SK-N-SH treated with all-trans-retinoic acid at 6 μM for 48 hours (cell line): Measurements from ENCODE around the gene PUM1.
A peak's percentile ranks its signal among the peaks of the same experiment; 100 is the strongest.
"Not testable (repeated sequence)": the region's sequence is repeated elsewhere in the genome, so short reads cannot be mapped to it uniquely, and the experiment has no call there.

Experiments used
- ATAC-seq: fragments of 200-7000 bp; cut with Tn5 transposase; 3 replicates; pipeline ENCODE4 v1.9.1; 2020; ENCODE audit warnings: mild to moderate bottlenecking, moderate library complexity
- ARNTL ChIP-seq: fragments of 450-650 bp; formaldehyde crosslinking; IDR thresholded peaks from 2 replicates; pipeline ENCODE4 v1.5.0; 2020; ENCODE audit warnings: low read depth, mild to moderate bottlenecking, moderate library complexity, borderline replicate concordance
- CREB5 ChIP-seq: fragments of 250-450 bp; sonication (Bioruptor Pico); IDR thresholded peaks from 2 replicates; pipeline ENCODE4 v1.5.1; 2020; ENCODE audit warnings: low read depth, mild to moderate bottlenecking, moderate library complexity
- CSDC2 ChIP-seq: fragments of 250-450 bp; sonication (Bioruptor Pico); IDR thresholded peaks from 2 replicates; pipeline ENCODE4 v1.5.0; 2020; ENCODE audit warnings: mild to moderate bottlenecking, moderate library complexity
- ESRRG ChIP-seq: fragments of 250-450 bp; sonication (Bioruptor Pico); IDR thresholded peaks from 2 replicates; pipeline ENCODE4 v1.6.1; 2021; ENCODE audit warnings: mild to moderate bottlenecking
- GLIS3 ChIP-seq: fragments of 250-450 bp; sonication (Bioruptor Pico); IDR thresholded peaks from 2 replicates; pipeline ENCODE4 v1.5.0; 2020; ENCODE audit warnings: mild to moderate bottlenecking, moderate library complexity
- ISL1 ChIP-seq: fragments of 250-450 bp; sonication (Bioruptor Pico); IDR thresholded peaks from 2 replicates; pipeline ENCODE4 v2.1.2; 2022; ENCODE audit warnings: mild to moderate bottlenecking, moderate library complexity
- OSR1 ChIP-seq: fragments of 250-450 bp; sonication (Bioruptor Pico); IDR thresholded peaks from 2 replicates; pipeline ENCODE4 v1.8.0; 2022; ENCODE audit warnings: moderate library complexity, mild to moderate bottlenecking, inconsistent platforms
- PATZ1 ChIP-seq: fragments of 250-450 bp; sonication (Bioruptor Pico); IDR thresholded peaks from 2 replicates; pipeline ENCODE4 v1.8.0; 2020; ENCODE audit warnings: mild to moderate bottlenecking, moderate library complexity, borderline replicate concordance
- POU6F1 ChIP-seq: fragments of 250-450 bp; sonication (Bioruptor Pico); IDR thresholded peaks from 2 replicates; pipeline ENCODE4 v1.8.0; 2021; ENCODE audit warnings: low read depth, mild to moderate bottlenecking, moderate library complexity, borderline replicate concordance
- PPARA ChIP-seq: fragments of 250-450 bp; sonication (Bioruptor Pico); IDR thresholded peaks from 2 replicates; pipeline ENCODE4 v1.5.0; 2020; ENCODE audit warnings: mild to moderate bottlenecking, borderline replicate concordance
- RARB ChIP-seq: fragments of 250-450 bp; sonication (Bioruptor Pico); IDR thresholded peaks from 2 replicates; pipeline ENCODE4 v1.8.0; 2021; ENCODE audit warnings: mild to moderate bottlenecking, moderate library complexity
- SNAI2 ChIP-seq: fragments of 250-450 bp; sonication (Bioruptor Pico); IDR thresholded peaks from 2 replicates; pipeline ENCODE4 v1.5.0; 2020; ENCODE audit warnings: mild to moderate bottlenecking, moderate library complexity
- TCF4 ChIP-seq: fragments of 250-450 bp; sonication (Bioruptor Pico); IDR thresholded peaks from 2 replicates; pipeline ENCODE4 v1.8.0; 2021; ENCODE audit warnings: mild to moderate bottlenecking, moderate library complexity, borderline replicate concordance
- TSHZ2 ChIP-seq: fragments of 250-450 bp; sonication (Bioruptor Pico); IDR thresholded peaks from 2 replicates; pipeline ENCODE4 v1.5.0; 2020; ENCODE audit warnings: mild to moderate bottlenecking, moderate library complexity
- ZC3H10 ChIP-seq: fragments of 250-450 bp; sonication (Bioruptor Pico); IDR thresholded peaks from 2 replicates; pipeline ENCODE4 v1.5.1; 2021; ENCODE audit warnings: mild to moderate bottlenecking, moderate library complexity
- ZFP3 ChIP-seq: fragments of 250-450 bp; sonication (Bioruptor Pico); IDR thresholded peaks from 2 replicates; pipeline ENCODE4 v1.5.0; 2020; ENCODE audit warnings: mild to moderate bottlenecking, moderate library complexity
- ZFP30 ChIP-seq: fragments of 450-650 bp; formaldehyde crosslinking; IDR thresholded peaks from 2 replicates; pipeline ENCODE4 v1.5.0; 2022; ENCODE audit warnings: mild to moderate bottlenecking, moderate library complexity
- ZNF70 ChIP-seq: fragments of 450-650 bp; formaldehyde crosslinking; IDR thresholded peaks from 2 replicates; pipeline ENCODE4 v1.5.0; 2020; ENCODE audit warnings: mild to moderate bottlenecking, moderate library complexity
- ZNF8 ChIP-seq: fragments of 450-650 bp; formaldehyde crosslinking; IDR thresholded peaks from 2 replicates; pipeline ENCODE4 v1.5.0; 2020; ENCODE audit warnings: mild to moderate bottlenecking, moderate library complexity

Gene PUM1

GRCh38 chr1:31095298-31095981, 29.9 kb upstream of the PUM1 start:
- TF ChIP-seq ZFP3 (no peak), ZNF8 (CRISPR knock-in tag) (no peak), CREB5 (CRISPR knock-in tag) (no peak), PPARA (no peak), OSR1 (CRISPR knock-in tag) (no peak), ISL1 (CRISPR knock-in tag) (no peak)
- peak; percentile 98 for ATAC-seq

- not testable (repeated sequence) for ATAC-seq
These were observed 22.6 kb upstream of the PUM1 start for GRCh38 chr1:31088081-31088480.

- TF ChIP-seq CSDC2 (CRISPR knock-in tag) (no peak), GLIS3 (CRISPR knock-in tag) (no peak), ZC3H10 (CRISPR knock-in tag) (no peak), TCF4 (CRISPR knock-in tag) (no peak), PATZ1 (CRISPR knock-in tag) (no peak), ARNTL (CRISPR knock-in tag) (no peak), ISL1 (CRISPR knock-in tag) (no peak), ESRRG (CRISPR knock-in tag) (no peak), ZFP30 (CRISPR knock-in tag) (no peak), TSHZ2 (no peak), SNAI2 (CRISPR knock-in tag) (no peak), POU6F1 (CRISPR knock-in tag) (no peak), RARB (no peak)
- ATAC-seq: no peak
These were observed 19.5 kb upstream of the PUM1 start for GRCh38 chr1:31084782-31085569.

GRCh38 chr1:31082385-31082784, 16.9 kb upstream of the PUM1 start:
- TF ChIP-seq ZNF70 (CRISPR knock-in tag) (no peak), ZFP3 (no peak), TSHZ2 (no peak), GLIS3 (CRISPR knock-in tag) (no peak), PPARA (no peak), CREB5 (CRISPR knock-in tag) (no peak), RARB (no peak), ZC3H10 (CRISPR knock-in tag) (no peak), ZFP30 (CRISPR knock-in tag) (no peak), ISL1 (CRISPR knock-in tag) (no peak), SNAI2 (CRISPR knock-in tag) (no peak), POU6F1 (CRISPR knock-in tag) (no peak)
- ATAC-seq: no peak
